Measurements from ENCODE around the gene DNAJC18. TPM values are rescaled to one million over a fixed set of nuclear protein-coding genes. Genes with fewer than 3 reads are reported as not detected.
"Not testable (repeated sequence)": the region's sequence is repeated elsewhere in the genome, so short reads cannot be mapped to it uniquely, and the experiment has no call there.

DNAJC18 gene
- polyA plus RNA-seq, 1 donor: 23.0 TPM

DNA sequence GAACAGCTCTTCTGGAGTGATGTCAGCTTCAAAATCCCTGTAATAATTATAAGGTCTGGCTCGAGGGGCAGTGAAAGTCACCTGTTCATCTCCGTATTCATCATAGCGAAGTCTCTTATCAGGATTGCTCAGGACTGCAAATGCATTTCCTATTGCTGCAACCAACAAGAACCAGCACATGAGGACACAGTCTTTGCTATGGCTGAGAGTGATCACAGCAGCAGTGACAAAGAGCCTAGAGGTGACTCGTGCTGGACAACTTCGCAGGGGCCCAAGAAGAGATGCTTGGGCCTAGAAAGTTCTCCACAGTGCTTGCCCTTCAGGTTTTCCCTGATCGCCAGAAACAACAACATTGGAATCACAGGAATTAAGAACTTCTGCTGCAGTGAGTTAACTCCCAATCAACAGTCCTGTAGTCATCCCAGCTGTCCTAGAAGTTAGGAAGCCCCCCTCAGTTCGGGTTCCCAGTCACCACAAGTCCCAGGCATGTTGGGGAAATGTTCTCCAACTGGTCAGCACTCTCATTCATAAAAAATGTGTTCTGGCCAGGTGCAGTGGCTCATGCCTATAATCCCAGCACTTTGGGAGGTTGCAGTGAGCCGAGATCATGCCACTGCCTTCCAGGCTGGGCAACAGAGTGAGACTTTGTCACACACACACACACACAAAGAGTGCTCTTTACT lies 13.0 kb downstream of the DNAJC18 start:
- no peak for DNase-seq

- DNase-seq: no peak
Measured at GRCh38 chr5:139425497-139425896, 13.8 kb downstream of the DNAJC18 start.

- DNase-seq: peak; percentile 65
Measured at GRCh38 chr5:139422307-139422893, 16.9 kb downstream of the DNAJC18 start.

GRCh38 chr5:139419226-139420192 lies 19.8 kb downstream of the DNAJC18 start:
- DNase-seq: no peak

- DNase-seq: no peak
Measured at GRCh38 chr5:139418793-139419192, 20.5 kb downstream of the DNAJC18 start.

GRCh38 chr5:139417214-139417613 lies 22.1 kb downstream of the DNAJC18 start:
- no peak for DNase-seq

DNA sequence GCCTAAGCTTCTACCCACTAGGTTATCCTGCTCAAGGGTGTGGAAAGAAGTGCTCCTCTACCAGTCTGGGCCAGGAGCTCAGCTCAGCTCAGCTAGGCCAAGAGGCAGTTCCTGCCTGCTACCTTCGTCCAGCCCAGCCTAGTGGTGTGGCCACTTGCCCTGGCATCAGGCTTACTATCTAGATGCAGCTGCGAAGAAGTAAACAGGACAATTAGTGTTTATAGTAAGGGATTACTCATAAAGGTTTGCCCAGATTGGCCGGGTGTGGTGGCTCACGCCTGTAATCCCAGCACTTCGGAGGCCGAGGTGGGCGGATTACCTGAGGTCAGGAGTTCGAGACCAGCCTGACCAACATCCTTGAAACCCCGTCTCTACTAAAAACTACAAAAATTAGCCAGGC lies 22.7 kb downstream of the DNAJC18 start:
- no peak for DNase-seq

GRCh38 chr5:139415869-139416268 lies 23.5 kb downstream of the DNAJC18 start:
- no peak for DNase-seq

- no peak for DNase-seq
Measured at GRCh38 chr5:139415221-139415861, 24.0 kb downstream of the DNAJC18 start.

DNA sequence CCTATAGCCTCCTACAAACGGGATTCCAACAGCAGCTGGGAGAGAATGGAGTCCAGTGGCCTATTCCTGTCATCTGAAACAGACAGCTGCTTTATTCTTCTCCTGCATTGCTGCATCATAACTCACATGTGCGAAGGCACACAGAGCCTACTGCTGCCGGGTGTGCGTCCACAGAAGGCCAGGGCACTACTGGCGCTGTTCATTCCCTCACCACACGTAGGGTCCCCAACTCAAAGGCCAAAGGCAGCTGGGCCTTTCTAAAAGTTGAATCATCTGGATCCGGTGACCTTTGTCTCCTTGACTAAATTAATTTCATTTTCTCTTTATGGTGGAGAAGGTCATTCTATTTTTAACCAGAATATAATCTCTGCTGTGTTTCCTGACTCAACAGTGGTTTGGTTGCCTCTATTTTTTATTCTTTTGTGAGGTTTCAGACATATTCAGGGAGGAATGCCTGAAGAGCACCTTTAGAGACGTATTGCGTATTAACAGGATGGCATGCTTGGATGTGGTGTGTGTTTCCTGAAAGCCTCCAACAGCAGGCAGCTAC lies 24.7 kb downstream of the DNAJC18 start:
- no peak for DNase-seq

DNA sequence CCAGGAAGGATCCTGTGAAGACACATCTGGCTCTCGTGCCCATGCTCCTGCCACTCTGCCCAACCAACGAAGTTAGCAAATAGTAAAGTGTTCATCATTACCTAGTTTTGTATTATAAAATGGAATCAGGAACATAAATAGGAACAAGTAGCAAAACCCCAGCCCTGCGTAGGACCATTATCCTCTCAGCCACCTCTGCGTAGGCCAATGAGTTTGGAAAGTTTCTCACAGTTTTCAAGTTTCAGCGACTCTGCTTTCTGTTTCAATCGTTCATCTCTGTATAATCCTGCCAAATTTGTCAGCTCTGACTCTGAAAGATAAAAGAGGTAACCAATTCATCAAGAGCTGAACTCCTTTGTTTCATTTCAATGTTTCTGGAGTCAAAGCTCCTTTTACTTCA lies 25.4 kb downstream of the DNAJC18 start:
- DNase-seq: no peak

GRCh38 chr5:139413153-139413552 lies 26.2 kb downstream of the DNAJC18 start:
- no peak for DNase-seq

- DNase-seq: no peak
Measured at GRCh38 chr5:139410993-139411828, 28.1 kb downstream of the DNAJC18 start.

DNA sequence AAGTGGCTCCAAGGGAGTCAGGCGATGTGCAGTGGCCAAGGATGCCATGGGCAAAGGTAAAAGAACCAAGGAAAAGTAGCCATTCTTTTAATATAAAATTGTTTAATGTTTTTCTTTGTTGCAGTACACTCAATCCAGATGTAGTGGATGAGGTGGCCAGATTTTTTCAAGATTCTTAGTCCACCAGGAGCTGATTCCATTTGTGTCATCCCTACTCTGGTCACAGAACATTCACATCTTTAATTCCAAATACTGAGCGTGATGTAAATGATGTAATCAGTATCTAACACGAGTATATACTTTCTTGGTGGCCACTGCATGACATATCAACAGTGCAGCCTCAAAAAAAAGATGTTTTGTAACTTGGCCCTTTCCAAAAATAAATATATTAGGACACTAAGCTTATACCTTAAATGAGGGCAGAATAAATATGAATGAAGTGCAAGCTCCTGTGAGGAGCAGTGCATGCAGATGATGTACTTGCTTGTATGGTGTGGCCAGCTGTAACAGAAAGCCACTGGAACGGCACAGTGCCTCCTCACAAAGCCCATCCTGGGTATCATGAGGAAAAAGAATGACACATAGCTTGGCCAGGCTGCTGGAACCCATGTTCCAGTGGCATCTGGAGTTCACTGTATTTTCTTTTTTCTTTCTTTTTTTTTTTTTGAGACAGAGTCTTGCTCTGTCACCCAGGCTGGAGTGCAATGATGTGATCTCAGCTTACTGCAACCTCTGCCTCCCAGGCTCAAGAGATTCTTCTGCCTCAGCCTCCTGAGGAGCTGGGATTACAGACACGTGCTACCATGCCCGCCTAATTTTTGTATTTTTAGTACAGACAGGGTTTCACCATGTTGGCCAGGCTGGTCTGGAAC lies 29.0 kb downstream of the DNAJC18 start:
- DNase-seq: no peak

- DNase-seq: not testable (repeated sequence)
Measured at GRCh38 chr5:139409116-139409515, 30.2 kb downstream of the DNAJC18 start.

DNA sequence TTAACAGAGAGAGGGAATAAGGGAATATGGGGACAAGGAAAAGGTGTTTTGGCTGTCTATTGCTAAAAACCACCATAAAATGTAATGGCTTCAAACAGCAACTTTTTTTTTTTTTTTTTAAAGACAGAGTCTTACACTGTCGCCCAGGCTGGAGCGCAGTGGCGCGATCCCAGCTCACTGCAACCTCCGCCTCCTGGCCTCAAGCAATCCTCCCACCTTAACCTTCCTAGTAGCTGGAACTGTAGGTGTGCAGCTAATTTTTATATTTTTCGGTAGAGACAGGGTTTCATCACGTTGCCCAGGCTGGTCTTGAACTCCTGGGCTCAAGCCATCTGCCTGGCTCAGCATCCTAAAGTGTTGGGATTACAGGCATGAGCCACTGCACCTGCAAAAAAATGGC lies 31.1 kb downstream of the DNAJC18 start:
- DNase-seq: no peak

DNA sequence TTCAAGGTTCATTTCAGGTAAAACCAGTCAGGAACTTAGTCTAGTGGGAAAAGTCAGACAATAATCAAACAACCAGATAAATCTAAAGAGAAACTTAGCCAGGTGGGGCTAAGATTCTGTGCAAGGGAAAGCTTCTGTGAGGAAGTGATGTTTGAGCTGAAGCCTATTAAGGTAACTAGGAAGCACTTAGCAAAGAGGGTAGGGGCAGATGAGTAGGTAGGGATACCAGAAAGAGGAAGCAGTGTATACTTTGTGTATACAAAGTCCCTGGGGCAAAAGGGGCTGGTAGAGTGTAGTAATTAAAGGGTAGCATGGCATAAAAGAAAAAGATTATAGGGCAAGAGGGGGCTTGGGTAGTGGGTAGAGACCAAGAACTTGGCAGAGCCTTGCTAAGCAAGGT lies 31.8 kb downstream of the DNAJC18 start:
- DNase-seq: no peak

- DNase-seq: no peak
Measured at GRCh38 chr5:139406963-139407362, 32.4 kb downstream of the DNAJC18 start.

GRCh38 chr5:139404484-139404840 lies 34.9 kb downstream of the DNAJC18 start:
- no peak for DNase-seq

DNA sequence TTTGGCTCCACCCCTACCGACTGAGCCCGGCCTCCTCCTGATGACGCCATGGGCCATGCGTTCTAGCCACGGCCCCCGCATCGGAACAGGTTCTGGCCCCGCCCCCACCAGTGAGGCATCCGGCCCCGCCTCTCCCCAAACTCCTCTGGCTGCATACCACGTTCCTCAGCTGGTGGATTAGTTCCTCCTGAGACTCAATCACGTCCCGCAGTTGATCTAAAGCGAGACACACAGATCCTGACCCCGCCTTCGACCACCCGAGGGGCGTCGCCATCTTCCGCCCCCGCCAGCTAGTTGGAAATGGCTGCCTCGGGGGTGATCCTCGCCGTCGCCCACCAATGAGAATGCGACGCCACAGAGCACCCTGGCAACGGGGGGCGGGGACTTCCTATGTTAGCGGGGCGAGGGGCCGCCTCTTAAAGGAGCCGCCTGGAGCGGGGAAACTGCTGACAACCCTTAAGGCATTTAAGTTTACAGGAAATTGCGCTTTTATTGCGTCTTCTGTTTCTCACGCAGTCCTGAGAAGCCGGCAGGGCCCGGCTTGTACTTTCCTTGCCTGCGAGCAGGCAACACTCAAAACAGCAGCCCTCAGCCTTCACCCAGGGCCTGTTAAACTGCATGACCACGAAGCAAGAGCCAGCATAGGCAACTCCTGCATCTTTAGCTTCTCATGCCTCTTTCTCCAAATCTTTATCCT lies 35.4 kb downstream of the DNAJC18 start, which contains the start of gene SPATA24:
SPATA24 (minus strand) TSS at position 303 of the 697 bp plus-strand sequence; CDS start at position 274, 29 bp downstream.
- peak; percentile 98 for DNase-seq

Measured in hindlimb muscle (tissue), 1 donor.